GM18519 (cell line): ENCODE data around the gene RALBP1.

Source experiments
- ATAC-seq: cut with Tn5 transposase; IDR thresholded peaks from one replicate; pipeline ENCODE4 v1.9.1; 2021; ENCODE audit warnings: mild to moderate bottlenecking, moderate library complexity; ENCODE audit not compliant: unreplicated experiment, low FRiP score

The RALBP1 gene

DNA sequence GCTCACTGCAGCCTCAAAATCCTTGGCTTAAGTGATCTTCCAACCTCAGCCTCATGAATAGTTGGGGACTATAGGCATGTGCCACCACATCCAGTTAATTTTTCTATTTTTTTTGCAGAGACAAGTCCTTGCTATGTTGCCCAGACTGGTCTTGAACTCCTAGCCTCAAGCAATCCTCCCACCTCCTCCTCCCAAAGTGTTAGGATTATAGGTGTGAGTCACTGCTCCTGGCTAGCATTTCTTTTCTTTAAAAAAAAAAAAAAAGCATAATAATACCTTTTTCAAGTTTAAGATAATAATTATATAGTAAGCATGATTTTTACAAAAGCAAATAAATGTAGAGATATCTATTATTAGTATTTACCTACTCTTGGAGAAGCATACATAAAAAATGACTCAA lies 103.0 kb downstream of the RALBP1 start:
- no peak for ATAC-seq

DNA sequence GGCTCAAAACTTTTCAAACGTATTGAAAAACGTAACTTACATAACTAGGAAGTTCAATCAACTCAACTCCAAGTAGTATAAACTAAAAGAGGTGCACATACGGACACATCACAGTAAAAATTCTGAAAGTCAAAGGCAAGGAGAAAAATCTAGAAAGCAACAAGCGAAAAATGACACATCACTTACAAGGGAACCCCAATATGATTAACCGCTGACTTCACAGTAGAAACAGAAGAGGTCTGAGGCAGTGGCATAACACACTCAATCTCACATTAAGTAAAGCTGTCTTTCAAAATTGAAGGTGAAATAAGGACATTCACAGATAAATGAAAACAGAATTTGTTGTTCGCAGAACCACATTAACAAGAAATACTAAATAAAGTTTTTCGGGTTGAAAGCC lies 106.4 kb downstream of the RALBP1 start:
- ATAC-seq = no peak

DNA sequence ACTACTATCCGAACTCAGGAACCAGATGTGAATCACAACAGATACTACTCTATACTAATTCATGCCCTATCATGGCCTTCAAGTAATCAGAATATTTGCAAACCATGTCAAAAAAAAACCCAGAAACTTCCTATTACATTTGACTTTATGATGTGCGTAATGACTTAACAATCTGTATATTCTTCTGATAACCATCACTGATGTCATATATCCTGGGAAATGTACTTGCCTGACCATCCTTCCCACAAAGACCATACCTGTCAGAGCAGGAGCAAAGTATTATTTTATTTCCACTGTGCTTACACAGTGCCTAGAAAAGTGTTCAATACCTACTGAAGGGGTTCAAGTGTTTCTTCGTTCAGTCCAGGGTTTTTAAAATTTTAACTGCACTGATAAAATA lies 111.5 kb downstream of the RALBP1 start:
- ATAC-seq = no peak
